Fibroblast of peridontal ligament (primary cell): ENCODE results near the gene SCYGR5.
"Not testable (repeated sequence)": the region's sequence is repeated elsewhere in the genome, so short reads cannot be mapped to it uniquely, and the experiment has no call there.

Experiments
- DNase-seq: peaks from one replicate; pipeline ENCODE4 v3.0.0-alpha.2; 2010; ENCODE audit errors: extremely low read depth

The SCYGR5 gene

GRCh38 chr2:227666631-227667170 is at the start of gene SCYGR5:
Gene SCYGR5, plus strand, starts transcription at chr2:227666804. Its CDS starts 0 bp downstream, at chr2:227666804.
- DNase-seq = not testable (repeated sequence)

GRCh38 chr2:227617316-227618230 is 49.0 kb upstream of the SCYGR5 start, which contains the start of gene SCYGR4:
Gene SCYGR4, plus strand, starts transcription at chr2:227617498. Its CDS starts 0 bp downstream, at chr2:227617498.
- no peak for DNase-seq

- DNase-seq = peak; percentile 48
These were observed 43.4 kb upstream of the SCYGR5 start for GRCh38 chr2:227623226-227623625.

- no peak for DNase-seq
These were observed 41.2 kb upstream of the SCYGR5 start for GRCh38 chr2:227625420-227625819.

- no peak for DNase-seq
These were observed 39.9 kb upstream of the SCYGR5 start for GRCh38 chr2:227626580-227627151.

- DNase-seq = no peak
These were observed 38.8 kb upstream of the SCYGR5 start for GRCh38 chr2:227627769-227628168.

GRCh38 chr2:227629435-227629834 is 37.2 kb upstream of the SCYGR5 start:
- no peak for DNase-seq

- no peak for DNase-seq
These were observed 36.3 kb upstream of the SCYGR5 start for GRCh38 chr2:227630322-227630721.

GRCh38 chr2:227632827-227633226 is 33.8 kb upstream of the SCYGR5 start:
- no peak for DNase-seq

- DNase-seq = no peak
These were observed 32.4 kb upstream of the SCYGR5 start for GRCh38 chr2:227634201-227634600.

GRCh38 chr2:227642656-227643055 is 23.9 kb upstream of the SCYGR5 start:
- DNase-seq = no peak

- DNase-seq = no peak
These were observed 22.5 kb upstream of the SCYGR5 start for GRCh38 chr2:227643990-227644551.

- peak; percentile 61 for DNase-seq
These were observed 13.2 kb upstream of the SCYGR5 start for GRCh38 chr2:227653419-227653818.

GRCh38 chr2:227654426-227654825 is 12.2 kb upstream of the SCYGR5 start:
- no peak for DNase-seq

GRCh38 chr2:227655454-227655853 is 11.2 kb upstream of the SCYGR5 start:
- DNase-seq = peak; percentile 91

- peak; percentile 78 for DNase-seq
These were observed 9.3 kb upstream of the SCYGR5 start for GRCh38 chr2:227657199-227657845.

- DNase-seq = no peak
These were observed 5.5 kb upstream of the SCYGR5 start for GRCh38 chr2:227661025-227661649.

GRCh38 chr2:227661827-227662226 is 4.8 kb upstream of the SCYGR5 start:
- DNase-seq = no peak

GRCh38 chr2:227665189-227665940 is 1.2 kb upstream of the SCYGR5 start:
- no peak for DNase-seq

GRCh38 chr2:227671170-227671905 is 4.7 kb downstream of the SCYGR5 start:
- no peak for DNase-seq
